Activated B cell treated with CpG ODN at 0.5 μM for 24 hours (primary cell): Measurements from ENCODE around the gene BCL7B. TPM values are rescaled to one million over a fixed set of nuclear protein-coding genes. Genes with fewer than 3 reads are reported as not detected.
"Not testable (repeated sequence)": the region's sequence is repeated elsewhere in the genome, so short reads cannot be mapped to it uniquely, and the experiment has no call there.

Experiments used
- ATAC-seq: fragments of 200-7000 bp; cut with Tn5 transposase; one replicate; pipeline ENCODE4 v1.10.0; 2021; ENCODE audit warnings: low read depth, mild to moderate bottlenecking, moderate library complexity
- CTCF ChIA-PET: fragments of 350-600 bp; sonication (Branson Sonifier 250); formaldehyde crosslinking; loops from one replicate; lab custom pipeline; 2021; ENCODE audit warnings: antibody characterized with exemption; lab: Charles Lee
- POLR2A ChIA-PET: fragments of 350-600 bp; sonication (Branson Sonifier 250); formaldehyde crosslinking; loops from one replicate; lab custom pipeline; 2021; ENCODE audit warnings: antibody characterized with exemption; lab: Charles Lee
- DNase-seq: peaks from one replicate; pipeline ENCODE4 v3.0.0; 2022
- H3K27ac Mint-ChIP-seq: one replicate; pipeline ENCODE4 v1.8.0; 2020; ENCODE audit warnings: mixed read lengths
- H3K27me3 Mint-ChIP-seq: one replicate; pipeline ENCODE4 v1.8.0; 2021; ENCODE audit warnings: mixed read lengths
- H3K36me3 Mint-ChIP-seq: one replicate; pipeline ENCODE4 v1.8.0; 2021; ENCODE audit warnings: low read depth, mixed read lengths
- H3K4me1 Mint-ChIP-seq: one replicate; pipeline ENCODE4 v1.8.0; 2021; ENCODE audit warnings: mixed read lengths
- H3K4me3 Mint-ChIP-seq: one replicate; pipeline ENCODE4 v1.8.0; 2020; ENCODE audit warnings: mild to moderate bottlenecking, mixed read lengths
- H3K9me3 Mint-ChIP-seq: one replicate; pipeline ENCODE4 v1.8.0; 2020; ENCODE audit warnings: mixed read lengths
- intact Hi-C: fragments of 100-400 bp; cut with micrococcal nuclease; formaldehyde crosslinking; loops from one replicate; pipeline ENCODE4 v1.15.1; 2024
- total RNA-seq: library from RNA; stranded (reverse); gene quantifications from 2 replicates; pipeline ENCODE4 v1.2.3, GENCODE V29; 2022
- TF ChIP-seq, protein P1 (sequence below): fragments of 200-600 bp; IDR thresholded peaks from one replicate; pipeline ENCODE4 v1.8.0; 2022; ENCODE audit warnings: antibody characterized with exemption, mild to moderate bottlenecking

BCL7B gene
- total RNA-seq, 1 donor from 2014 or later = 62.6 TPM

DNA sequence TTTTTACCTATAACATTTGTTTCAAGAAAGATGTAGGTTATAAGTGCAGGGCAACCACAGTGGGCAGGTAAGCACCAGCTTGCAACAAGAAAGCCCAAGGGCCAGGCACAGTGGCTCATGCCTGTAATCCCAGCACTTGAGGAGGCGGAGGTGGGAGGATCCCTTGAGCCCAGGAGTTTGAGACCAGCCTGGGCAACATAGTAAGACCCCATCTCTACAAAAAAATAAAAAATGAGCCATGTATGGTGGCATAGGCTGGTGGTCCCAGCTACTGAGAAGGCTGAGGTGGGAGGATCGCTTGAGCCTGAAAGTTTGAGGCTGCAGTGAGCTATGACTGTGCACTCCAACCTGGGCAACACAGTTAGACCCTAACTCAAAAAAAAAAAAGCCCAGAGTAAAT lies 12.8 kb downstream of the BCL7B start:
- Mint-ChIP-seq H3K36me3 (peaks cover 68% of the 10 kb centered on the region), H3K4me1 (peaks cover 1% of the 10 kb centered on the region), H3K27ac (no peak overlapping the region), H3K27me3 (no peaks in the 10 kb centered on the region), H3K9me3 (no peaks in the 10 kb centered on the region), H3K4me3 (no peak overlapping the region)
- DNase-seq (no peak), ATAC-seq (no peak)
- TF ChIP-seq, protein P1, sequence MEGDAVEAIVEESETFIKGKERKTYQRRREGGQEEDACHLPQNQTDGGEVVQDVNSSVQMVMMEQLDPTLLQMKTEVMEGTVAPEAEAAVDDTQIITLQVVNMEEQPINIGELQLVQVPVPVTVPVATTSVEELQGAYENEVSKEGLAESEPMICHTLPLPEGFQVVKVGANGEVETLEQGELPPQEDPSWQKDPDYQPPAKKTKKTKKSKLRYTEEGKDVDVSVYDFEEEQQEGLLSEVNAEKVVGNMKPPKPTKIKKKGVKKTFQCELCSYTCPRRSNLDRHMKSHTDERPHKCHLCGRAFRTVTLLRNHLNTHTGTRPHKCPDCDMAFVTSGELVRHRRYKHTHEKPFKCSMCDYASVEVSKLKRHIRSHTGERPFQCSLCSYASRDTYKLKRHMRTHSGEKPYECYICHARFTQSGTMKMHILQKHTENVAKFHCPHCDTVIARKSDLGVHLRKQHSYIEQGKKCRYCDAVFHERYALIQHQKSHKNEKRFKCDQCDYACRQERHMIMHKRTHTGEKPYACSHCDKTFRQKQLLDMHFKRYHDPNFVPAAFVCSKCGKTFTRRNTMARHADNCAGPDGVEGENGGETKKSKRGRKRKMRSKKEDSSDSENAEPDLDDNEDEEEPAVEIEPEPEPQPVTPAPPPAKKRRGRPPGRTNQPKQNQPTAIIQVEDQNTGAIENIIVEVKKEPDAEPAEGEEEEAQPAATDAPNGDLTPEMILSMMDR = no peak
- CTCF ChIA-PET = no interaction called here
- intact Hi-C loops = no loop called here
- POLR2A ChIA-PET = no interaction called here

DNA sequence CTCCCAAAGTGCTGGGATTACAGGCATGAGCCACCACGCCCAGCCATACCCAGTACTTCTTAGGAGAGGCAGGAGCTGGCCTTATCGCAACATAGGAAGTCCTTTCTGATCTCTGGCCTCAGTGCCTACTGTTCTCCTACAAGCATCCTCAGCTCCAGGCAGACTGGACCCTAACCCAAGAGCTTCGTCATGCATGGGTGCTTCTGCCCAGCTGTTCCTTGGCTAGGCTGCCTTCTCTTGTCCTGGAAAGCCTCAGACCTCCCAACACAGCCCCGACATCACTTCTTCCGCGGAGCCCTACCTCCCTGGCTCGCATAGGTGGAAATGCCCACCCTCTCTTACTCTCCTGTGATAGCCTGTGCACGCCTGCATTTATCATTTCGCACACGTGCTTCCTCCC lies 15.8 kb downstream of the BCL7B start:
- no peak overlapping the region for H3K4me3 Mint-ChIP-seq
- H3K4me1 Mint-ChIP-seq = no peaks in the 10 kb centered on the region
- ChIA-PET POLR2A (interaction anchor here (0.5 kb wide), 1 partner anchor 913 kb away, joined by 7 read pairs; no protein-coding TSS in a partner anchor), CTCF (no interaction called here)
- no peak for ATAC-seq
- DNase-seq = no peak
- no peaks in the 10 kb centered on the region for H3K9me3 Mint-ChIP-seq
- H3K36me3 Mint-ChIP-seq = peaks cover 79% of the 10 kb centered on the region
- TF ChIP-seq, protein P1 = no peak
- no peaks in the 10 kb centered on the region for H3K27me3 Mint-ChIP-seq
- intact Hi-C loops = no loop called here
- no peak overlapping the region for H3K27ac Mint-ChIP-seq

DNA sequence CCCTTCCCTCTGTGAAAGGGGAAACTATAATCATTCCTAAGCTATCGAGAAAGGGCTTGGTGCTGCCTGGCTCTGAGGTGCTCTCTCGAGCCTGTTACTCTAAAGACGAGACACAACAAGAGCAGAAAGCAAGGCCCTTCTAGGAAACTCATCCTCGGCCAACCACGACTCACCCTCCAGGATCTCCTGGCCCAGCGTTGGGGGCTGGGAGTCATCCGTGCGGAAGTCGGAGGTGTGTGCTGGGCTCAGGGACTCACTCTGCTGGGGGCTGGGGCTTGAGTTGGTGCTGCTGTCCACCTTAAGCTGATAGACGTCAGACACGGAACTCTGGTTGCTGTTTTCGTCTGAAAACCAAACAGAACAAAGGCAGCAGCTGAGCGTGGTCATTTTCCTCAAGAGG lies 17.8 kb downstream of the BCL7B start:
- CTCF ChIA-PET = no interaction called here
- no peak for ATAC-seq
- no peak for DNase-seq
- POLR2A ChIA-PET = no interaction called here
- Mint-ChIP-seq H3K27ac (no peak overlapping the region), H3K4me3 (no peak overlapping the region), H3K36me3 (peaks cover 79% of the 10 kb centered on the region), H3K27me3 (no peaks in the 10 kb centered on the region), H3K4me1 (no peaks in the 10 kb centered on the region), H3K9me3 (no peaks in the 10 kb centered on the region)
- TF ChIP-seq, protein P1 = no peak
- intact Hi-C loops = no loop called here

DNA sequence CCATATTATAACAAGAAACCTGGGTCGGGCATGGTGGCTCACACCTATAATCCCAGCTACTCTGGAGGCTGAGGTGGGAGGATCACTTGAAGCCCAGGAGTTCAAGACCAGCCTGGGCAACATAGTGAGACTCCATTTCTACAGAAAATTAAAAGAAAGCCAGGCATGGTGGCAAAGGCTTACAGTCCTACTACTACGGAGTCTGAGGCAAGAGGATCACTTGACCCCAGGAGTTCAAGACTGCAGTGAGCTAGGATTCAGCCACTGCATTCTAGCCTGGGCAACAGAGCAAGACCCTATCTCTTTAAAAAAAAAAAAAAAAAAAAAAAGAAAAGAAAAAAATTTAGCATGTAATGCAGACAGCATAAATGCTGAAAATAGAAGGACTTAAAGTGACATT lies 19.0 kb downstream of the BCL7B start:
- CTCF ChIA-PET, H3K4me3 Mint-ChIP-seq, H3K9me3 Mint-ChIP-seq, H3K27ac Mint-ChIP-seq, intact Hi-C loops, DNase-seq, ATAC-seq, H3K27me3 Mint-ChIP-seq, H3K4me1 Mint-ChIP-seq: not testable (repeated sequence)
- POLR2A ChIA-PET = interaction anchor here (0.7 kb wide), 1 partner anchor 611 kb away, joined by 5 read pairs; no protein-coding TSS in a partner anchor
- peaks cover 75% of the 10 kb centered on the region for H3K36me3 Mint-ChIP-seq

DNA sequence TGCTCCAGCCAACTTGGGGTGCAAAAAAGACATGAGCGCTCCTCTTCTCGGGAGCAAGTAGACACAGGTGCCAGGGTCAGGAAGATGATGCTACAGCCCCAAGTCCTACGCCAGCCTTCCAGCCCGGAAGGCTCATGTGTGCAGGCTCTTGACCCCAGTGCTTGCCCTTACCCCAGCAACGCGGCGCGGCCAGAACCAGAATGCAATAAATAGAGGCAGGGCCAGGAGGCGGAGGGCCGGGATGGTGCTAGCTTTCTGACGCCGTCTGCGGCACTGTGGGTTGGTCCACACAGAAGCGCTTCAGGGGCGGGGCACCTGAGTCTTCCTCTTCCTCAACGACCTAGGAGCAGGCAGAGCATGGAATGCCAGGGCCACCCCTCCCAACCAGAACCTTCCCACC lies 20.4 kb downstream of the BCL7B start:
- H3K9me3 Mint-ChIP-seq = no peaks in the 10 kb centered on the region
- no peaks in the 10 kb centered on the region for H3K27me3 Mint-ChIP-seq
- ChIA-PET POLR2A (no interaction called here), CTCF (no interaction called here)
- ATAC-seq (no peak), DNase-seq (no peak)
- H3K36me3 Mint-ChIP-seq = peaks cover 65% of the 10 kb centered on the region
- no peak overlapping the region for H3K27ac Mint-ChIP-seq
- H3K4me3 Mint-ChIP-seq = no peak overlapping the region
- no peaks in the 10 kb centered on the region for H3K4me1 Mint-ChIP-seq
- TF ChIP-seq, protein P1 = no peak
- intact Hi-C loops = no loop called here

DNA sequence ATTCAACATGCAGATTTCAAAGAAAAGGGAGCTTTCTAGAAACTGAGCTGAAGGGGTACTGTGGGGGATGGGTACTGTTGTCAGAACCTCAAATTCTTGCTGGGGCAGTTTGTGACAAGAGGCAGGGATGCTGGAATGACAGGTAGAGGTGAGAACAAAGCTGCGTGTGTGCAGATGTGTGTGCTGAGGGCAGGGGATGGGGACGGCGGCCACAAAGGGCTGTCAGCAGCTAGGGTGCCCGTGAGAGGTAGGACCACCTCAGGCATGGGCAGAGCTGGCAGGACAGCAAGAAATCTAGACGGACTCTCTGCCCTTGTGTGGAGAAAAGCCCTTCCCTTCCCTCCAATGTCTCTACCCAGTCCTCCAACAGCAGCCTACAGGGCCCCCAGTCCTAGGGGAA lies 21.0 kb downstream of the BCL7B start:
- ChIA-PET CTCF (no interaction called here), POLR2A (interaction anchor here (0.6 to 0.7 kb wide), 2 partner anchors 33 to 46 kb away, joined by 4 to 7 read pairs; no protein-coding TSS in a partner anchor)
- TF ChIP-seq, protein P1 = no peak
- Mint-ChIP-seq H3K9me3 (no peaks in the 10 kb centered on the region), H3K36me3 (peaks cover 59% of the 10 kb centered on the region), H3K27ac (no peak overlapping the region), H3K4me1 (no peaks in the 10 kb centered on the region), H3K4me3 (no peak overlapping the region), H3K27me3 (no peaks in the 10 kb centered on the region)
- ATAC-seq = no peak
- no peak for DNase-seq
- intact Hi-C loops = no loop called here

DNA sequence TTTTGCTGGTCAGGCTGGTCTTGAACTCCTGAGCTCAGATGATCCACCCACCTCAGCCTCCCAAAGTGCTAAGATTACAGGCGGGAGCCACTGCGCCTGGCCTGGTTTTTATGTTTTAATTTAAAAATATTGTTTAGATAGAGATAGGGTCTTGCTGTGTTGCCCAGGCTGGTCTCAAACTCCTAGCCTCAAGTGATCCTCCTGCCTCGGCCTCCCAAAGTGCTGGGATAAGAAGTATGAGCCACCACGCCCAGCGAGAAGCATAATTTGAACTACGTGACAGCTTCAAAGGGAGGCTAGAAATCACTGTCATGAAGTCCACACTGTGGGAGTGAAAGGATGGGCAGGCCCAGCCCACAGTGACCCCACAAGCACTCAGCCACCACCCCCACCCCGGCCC lies 21.6 kb downstream of the BCL7B start:
- CTCF ChIA-PET, ATAC-seq, H3K4me3 Mint-ChIP-seq, intact Hi-C loops, H3K4me1 Mint-ChIP-seq, H3K9me3 Mint-ChIP-seq, H3K27me3 Mint-ChIP-seq, H3K27ac Mint-ChIP-seq, DNase-seq: not testable (repeated sequence)
- POLR2A ChIA-PET = interaction anchor here (0.6 to 0.7 kb wide), 2 partner anchors 34 to 46 kb away, joined by 4 to 7 read pairs; no protein-coding TSS in a partner anchor
- peaks cover 56% of the 10 kb centered on the region for H3K36me3 Mint-ChIP-seq
